ENCODE results near the gene RASA2.

DNA sequence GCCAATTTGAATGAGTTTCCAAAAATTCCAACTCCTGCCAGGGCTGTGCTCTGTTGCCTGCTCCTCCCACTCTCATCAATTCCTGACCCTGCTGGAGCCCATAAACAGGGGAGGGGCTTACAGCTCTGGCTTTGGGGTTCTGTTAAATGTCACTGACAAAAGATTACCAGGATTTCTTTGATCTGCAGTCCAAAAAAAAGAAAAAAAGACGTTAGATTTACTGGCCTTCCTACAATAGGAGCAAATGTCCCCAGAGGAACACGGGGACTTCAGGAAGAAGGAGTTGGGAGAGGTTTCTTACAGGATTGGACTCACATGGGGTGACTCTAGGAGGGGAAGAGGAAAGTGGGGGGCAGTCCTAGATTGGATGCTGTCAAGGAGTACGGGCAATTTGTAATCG lies 167.0 kb downstream of the RASA2 start:
- TF ChIP-seq, protein P1, sequence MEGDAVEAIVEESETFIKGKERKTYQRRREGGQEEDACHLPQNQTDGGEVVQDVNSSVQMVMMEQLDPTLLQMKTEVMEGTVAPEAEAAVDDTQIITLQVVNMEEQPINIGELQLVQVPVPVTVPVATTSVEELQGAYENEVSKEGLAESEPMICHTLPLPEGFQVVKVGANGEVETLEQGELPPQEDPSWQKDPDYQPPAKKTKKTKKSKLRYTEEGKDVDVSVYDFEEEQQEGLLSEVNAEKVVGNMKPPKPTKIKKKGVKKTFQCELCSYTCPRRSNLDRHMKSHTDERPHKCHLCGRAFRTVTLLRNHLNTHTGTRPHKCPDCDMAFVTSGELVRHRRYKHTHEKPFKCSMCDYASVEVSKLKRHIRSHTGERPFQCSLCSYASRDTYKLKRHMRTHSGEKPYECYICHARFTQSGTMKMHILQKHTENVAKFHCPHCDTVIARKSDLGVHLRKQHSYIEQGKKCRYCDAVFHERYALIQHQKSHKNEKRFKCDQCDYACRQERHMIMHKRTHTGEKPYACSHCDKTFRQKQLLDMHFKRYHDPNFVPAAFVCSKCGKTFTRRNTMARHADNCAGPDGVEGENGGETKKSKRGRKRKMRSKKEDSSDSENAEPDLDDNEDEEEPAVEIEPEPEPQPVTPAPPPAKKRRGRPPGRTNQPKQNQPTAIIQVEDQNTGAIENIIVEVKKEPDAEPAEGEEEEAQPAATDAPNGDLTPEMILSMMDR (IDR thresholded peaks at IDR 0.05), result no peak
- no peak for TF ChIP-seq POLR2A (IDR thresholded peaks at IDR 0.05)
